SH-SY5Y (cell line): ENCODE results near the gene PTPN4.

Source experiments
- GATA2 ChIP-seq: IDR thresholded peaks from 2 replicates; pipeline ENCODE4 v1.6.1; 2011; ENCODE audit warnings: mild to moderate bottlenecking, low read depth, low read length
- GATA3 ChIP-seq: IDR thresholded peaks from 2 replicates; pipeline ENCODE4 v1.6.1; 2011; ENCODE audit warnings: low read depth, mild to moderate bottlenecking, low read length, moderate library complexity

PTPN4 gene

GRCh38 chr2:119827866-119828507 lies 68.3 kb downstream of the PTPN4 start:
- TF ChIP-seq GATA3, result no peak
- TF ChIP-seq GATA2, result no peak

- TF ChIP-seq GATA2, result no peak
- TF ChIP-seq GATA3, result no peak
Observed at GRCh38 chr2:119836455-119837142, 76.9 kb downstream of the PTPN4 start.

- TF ChIP-seq GATA3, result no peak
- no peak for TF ChIP-seq GATA2
Observed at GRCh38 chr2:119837350-119837749, 77.6 kb downstream of the PTPN4 start.

GRCh38 chr2:119837759-119838158 lies 78.0 kb downstream of the PTPN4 start:
- TF ChIP-seq GATA3, result no peak
- TF ChIP-seq GATA2, result no peak

- TF ChIP-seq GATA3 (no peak), GATA2 (no peak)
Observed at GRCh38 chr2:119838179-119838578, 78.5 kb downstream of the PTPN4 start.

- no peak for TF ChIP-seq GATA3
- no peak for TF ChIP-seq GATA2
Observed at GRCh38 chr2:119841550-119841949, 81.8 kb downstream of the PTPN4 start.

GRCh38 chr2:119846021-119846420 lies 86.3 kb downstream of the PTPN4 start:
- TF ChIP-seq GATA3 (no peak), GATA2 (no peak)

- TF ChIP-seq GATA3 (no peak), GATA2 (no peak)
Observed at GRCh38 chr2:119849838-119850565, 90.3 kb downstream of the PTPN4 start.

GRCh38 chr2:119852214-119852613 lies 92.5 kb downstream of the PTPN4 start:
- TF ChIP-seq GATA3, result no peak
- TF ChIP-seq GATA2, result no peak

GRCh38 chr2:119853777-119854399 lies 94.2 kb downstream of the PTPN4 start:
- no peak for TF ChIP-seq GATA2
- TF ChIP-seq GATA3, result no peak

- TF ChIP-seq GATA3 (no peak), GATA2 (no peak)
Observed at GRCh38 chr2:119856469-119856901, 96.8 kb downstream of the PTPN4 start.

GRCh38 chr2:119857742-119858141 lies 98.0 kb downstream of the PTPN4 start:
- TF ChIP-seq GATA3 (no peak), GATA2 (no peak)

- no peak for TF ChIP-seq GATA3
- no peak for TF ChIP-seq GATA2
Observed at GRCh38 chr2:119859528-119859927, 99.8 kb downstream of the PTPN4 start.

GRCh38 chr2:119860924-119861323 lies 101.2 kb downstream of the PTPN4 start:
- TF ChIP-seq GATA2 (no peak), GATA3 (no peak)

GRCh38 chr2:119862127-119862889 lies 102.6 kb downstream of the PTPN4 start:
- TF ChIP-seq GATA2 (no peak), GATA3 (no peak)
